Epithelial cell of esophagus (primary cell): ENCODE data around the gene ARHGAP24.

ENCODE experiments used
- DNase-seq: peaks from one replicate; pipeline ENCODE4 v3.0.0; 2010; ENCODE audit warnings: low read depth
- H3K4me3 ChIP-seq: 2 replicates; pipeline ENCODE4 v1.5.1; 2011; ENCODE audit warnings: mild to moderate bottlenecking, low read length, control low read depth
- CTCF ChIP-seq: IDR thresholded peaks from 2 replicates; pipeline ENCODE4 v1.5.1; 2011; ENCODE audit warnings: low read depth, mild to moderate bottlenecking, low read length, control low read depth, inconsistent platforms; ENCODE audit not compliant: insufficient read depth; ENCODE audit errors: missing control alignments

ARHGAP24 gene

DNA sequence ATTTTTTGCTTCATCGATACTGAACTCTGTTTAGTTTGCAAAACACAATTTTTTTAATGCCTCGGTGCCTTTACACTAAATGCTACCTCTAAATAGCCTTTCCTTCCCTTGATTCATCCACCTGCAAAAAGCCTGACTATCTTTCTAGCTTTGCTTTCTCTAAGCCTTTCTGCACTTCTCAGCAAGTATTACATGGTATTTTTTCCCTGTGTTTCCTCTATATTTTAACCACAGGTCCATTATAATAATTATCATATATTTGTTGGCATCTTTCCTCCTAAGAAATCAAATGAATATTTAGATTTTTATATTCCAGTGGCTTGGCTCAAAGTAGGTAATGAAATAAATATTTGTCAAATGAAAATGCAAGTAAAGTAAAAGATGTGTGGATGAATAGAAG is 196.2 kb downstream of the ARHGAP24 start:
- no peak overlapping the region for H3K4me3 ChIP-seq
- DNase-seq = no peak
- TF ChIP-seq CTCF = no peak

DNA sequence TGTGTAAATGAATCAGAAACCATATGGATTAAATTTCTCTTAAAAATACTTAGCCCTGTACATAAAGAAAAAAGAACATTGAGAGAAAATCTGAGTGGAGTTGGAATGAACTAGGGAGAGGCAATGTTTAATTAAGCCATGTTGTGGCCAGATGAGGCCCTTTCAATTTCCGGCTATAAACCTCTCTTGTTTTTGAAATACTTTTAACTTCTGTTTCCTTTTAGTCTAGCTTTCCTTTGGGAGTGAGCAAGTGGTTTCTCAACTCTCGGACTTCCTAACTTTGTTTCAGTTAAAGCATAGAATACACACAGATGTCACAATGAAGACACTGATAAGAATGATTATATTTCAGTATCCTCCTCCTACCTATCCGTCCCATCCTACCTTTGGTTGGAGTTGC is 197.2 kb downstream of the ARHGAP24 start:
- no peak overlapping the region for H3K4me3 ChIP-seq
- no peak for TF ChIP-seq CTCF
- no peak for DNase-seq

GRCh38 chr4:85672959-85673358 is 198.0 kb downstream of the ARHGAP24 start:
- H3K4me3 ChIP-seq = no peak overlapping the region
- no peak for TF ChIP-seq CTCF
- DNase-seq = no peak

DNA sequence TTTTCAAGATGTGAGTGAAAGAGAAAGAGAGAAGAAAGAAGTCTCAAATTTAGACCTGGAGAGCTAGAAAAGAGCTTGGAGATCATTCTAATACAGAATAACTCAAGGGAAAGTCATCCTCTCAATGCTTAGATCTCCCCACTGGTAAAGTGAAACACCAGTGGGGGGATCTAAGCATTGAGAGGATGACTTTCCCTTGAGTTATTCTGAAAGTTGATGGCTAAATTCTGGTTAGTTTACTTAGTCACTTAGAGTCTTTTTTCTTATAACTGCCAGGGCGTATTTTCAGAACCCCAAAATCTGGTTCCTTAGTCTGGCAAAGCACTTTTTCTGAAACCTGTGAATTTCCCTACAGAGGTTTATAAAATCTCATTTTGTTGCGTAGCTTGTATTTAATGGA is 198.6 kb downstream of the ARHGAP24 start:
- H3K4me3 ChIP-seq = no peak overlapping the region
- TF ChIP-seq CTCF = no peak
- DNase-seq = no peak

DNA sequence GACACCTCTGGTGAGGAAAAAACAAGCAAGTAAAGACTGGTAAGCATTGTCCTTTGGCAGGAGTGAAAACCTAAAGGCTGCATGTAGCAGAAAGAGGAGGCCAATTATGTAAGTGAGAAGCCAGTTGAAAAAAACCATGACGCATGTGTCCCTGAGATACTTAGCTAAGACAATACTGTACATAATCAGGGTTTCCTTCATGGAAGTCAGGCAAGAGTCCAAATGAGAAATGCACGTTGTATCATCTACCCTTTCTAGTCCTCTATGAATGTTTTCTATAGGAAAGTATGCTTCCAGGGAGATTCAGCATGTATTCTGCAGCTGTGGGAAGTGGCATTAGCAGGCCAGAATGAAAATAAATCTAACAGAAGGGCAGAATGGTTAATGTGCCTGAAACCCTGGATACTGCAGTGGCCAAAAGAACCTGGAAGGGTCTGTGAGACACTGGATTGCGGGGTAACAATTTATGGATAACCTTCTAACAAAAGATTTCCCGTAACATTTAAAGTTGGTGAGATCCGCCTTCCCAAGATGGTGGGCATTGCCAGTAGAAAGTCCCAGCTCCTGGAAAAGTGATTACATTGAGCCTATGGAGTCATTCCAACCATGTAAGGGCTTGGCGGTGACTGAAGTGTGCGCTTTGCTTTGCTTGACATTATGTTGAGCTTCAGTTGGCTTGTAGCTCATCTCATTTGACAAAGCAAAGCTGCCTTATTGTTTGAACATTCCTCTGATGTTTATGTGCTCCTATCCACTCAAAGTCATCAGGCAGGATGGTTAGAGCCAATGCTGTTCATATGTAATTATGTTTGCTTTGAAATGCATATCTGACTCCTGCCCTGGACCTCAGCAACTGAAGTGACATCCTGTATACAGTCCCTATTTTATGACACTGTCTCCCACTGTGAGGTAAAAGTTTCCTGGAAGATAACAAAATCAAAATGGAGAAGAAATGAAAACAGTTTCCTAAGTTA is 200.4 kb downstream of the ARHGAP24 start:
- no peak for TF ChIP-seq CTCF
- no peak for DNase-seq
- no peak overlapping the region for H3K4me3 ChIP-seq

DNA sequence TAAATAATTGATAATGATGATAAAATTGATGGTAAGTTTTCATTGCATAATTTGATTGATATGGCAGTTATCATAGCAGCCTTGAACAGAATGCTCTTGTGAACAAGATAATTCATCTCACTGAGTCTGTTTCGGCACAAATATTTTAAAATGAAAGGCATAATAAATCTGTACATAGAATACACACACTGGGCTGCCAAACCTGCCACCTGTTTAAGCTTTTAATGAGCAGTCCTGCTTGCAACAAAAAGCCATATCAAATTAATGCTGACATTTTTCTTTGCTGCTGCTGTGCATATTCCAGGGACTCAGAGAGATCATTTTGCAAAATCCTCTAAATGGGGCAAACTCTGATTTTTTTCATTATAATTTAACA is 201.1 kb downstream of the ARHGAP24 start:
- no peak for TF ChIP-seq CTCF
- DNase-seq = no peak
- no peak overlapping the region for H3K4me3 ChIP-seq
